GM18867 (cell line): ENCODE results near the gene FAM193A.

Experiments used
- ATAC-seq: cut with Tn5 transposase; IDR thresholded peaks from one replicate; pipeline ENCODE4 v1.9.1; 2021; ENCODE audit warnings: mild to moderate bottlenecking, moderate library complexity; ENCODE audit not compliant: unreplicated experiment

Gene FAM193A

DNA sequence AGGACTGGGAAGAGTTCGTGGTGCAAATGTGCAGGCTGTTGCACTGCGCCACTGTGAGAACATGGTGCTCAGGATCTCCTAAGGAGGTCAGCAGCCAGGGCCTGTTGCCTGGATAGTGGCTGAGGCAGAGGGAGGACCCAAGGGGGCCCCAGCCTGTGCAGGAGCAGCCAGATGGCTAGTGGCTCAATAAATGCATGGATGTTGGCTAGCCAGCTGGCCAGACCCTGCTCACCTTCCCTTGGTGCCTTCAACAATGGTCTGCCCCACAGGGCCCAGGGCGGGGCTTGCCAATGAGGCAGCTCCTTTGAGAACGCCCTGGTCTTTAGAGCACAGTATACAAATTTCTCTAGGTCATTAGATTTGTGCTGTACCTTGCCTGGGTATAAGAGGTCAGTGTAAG is 152.2 kb downstream of the FAM193A start:
- no peak for ATAC-seq

DNA sequence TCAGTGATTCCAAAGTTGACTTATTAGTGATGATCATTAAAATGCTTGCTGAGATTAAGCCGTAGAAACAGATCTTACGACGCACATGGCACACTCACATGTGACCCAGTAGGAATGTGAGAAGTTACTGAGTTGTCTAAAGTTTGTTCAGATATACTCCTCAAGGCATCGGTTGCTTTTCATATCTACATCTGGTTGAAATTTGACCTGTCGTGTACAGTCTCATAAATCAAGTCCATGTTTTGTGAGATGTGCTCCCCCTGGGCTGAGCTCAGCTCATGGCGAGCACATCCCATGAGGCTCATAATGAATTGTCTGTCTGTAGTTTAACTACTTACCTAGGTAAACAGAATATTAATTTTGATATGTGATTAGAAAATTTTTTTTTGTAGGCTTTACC is 152.7 kb downstream of the FAM193A start:
- no peak for ATAC-seq

DNA sequence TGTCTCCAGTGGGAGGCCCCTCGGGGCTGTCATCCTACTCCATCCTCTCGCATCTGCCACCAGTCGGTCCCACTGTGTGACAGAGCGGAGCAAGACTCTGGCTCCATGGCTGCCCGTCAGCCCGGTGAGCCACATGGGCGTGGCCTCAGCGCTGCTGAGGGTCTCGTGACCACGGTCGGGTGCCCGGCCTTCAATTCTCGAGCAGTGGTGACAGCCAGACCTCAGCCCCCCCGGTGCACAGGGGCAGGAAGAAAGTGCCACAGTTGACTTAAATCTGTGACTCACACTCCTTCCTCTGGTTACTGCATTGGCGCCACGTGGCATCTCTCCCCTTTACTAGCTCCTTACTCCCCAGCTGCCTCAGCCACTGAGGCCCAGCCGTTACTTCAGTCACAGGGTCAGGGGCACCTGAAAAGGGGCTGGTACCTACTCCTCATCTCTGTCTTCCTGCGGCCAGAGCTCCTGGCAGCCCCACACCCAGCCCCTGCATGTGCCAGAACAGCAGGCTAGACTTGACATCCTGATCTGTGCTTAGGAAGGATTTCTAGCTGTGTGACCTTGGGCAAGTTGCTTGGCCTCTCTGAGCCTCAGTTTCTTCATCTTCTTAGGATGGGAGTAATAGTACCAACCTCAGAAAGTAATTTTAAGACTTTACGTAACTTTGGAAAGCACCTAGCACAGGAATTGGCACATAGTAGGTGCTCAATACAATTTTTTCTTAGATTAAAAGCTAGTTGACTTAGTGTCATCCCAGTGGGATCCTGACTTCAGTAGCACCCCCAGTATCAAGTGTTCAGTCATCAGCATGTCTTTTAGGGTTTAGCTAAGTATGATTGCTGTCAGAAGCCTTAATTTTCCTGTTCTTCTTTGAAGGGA is 153.6 kb downstream of the FAM193A start:
- peak; percentile 50 for ATAC-seq

DNA sequence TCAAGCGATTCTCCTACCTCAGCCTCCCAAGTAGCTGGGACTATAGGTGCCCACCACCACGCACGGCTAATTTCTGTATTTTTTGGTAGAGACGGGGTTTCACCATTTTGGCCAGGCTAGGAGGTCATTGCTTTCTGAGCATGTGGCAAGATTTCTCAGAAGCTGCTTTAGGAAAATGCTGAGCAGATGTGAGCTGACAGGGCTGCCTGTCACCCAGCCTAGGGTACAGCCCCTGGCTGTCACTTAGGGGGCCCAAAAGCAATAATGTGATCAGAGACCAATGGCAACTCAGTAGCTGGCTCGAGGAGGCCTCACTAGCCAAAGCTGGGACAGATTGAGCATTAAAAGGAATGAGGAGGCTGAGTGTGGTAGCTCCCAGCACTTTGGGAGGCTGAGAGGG is 154.9 kb downstream of the FAM193A start:
- ATAC-seq: no peak

DNA sequence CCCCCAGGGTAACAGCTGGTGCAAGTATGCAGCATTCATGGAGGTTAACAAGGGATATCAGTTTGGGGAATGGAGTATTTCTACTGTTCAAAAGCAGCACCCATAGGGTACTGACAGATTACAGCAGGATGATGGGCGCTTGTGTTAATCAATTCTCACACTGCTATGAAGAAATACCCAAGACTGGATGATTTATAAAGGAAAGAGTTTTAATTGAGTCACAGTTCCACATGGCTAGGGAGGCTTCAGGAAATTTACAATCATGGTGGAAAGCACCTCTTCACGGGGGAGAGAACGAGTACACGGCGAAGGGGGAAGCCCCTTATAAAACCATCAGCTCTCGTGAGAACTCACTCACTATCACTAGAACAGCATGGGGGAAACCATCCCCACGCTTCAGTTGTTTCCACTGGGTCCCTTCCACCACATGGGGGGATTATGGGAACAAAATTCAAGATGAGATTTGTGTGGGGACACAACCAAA is 155.5 kb downstream of the FAM193A start:
- no peak for ATAC-seq

DNA sequence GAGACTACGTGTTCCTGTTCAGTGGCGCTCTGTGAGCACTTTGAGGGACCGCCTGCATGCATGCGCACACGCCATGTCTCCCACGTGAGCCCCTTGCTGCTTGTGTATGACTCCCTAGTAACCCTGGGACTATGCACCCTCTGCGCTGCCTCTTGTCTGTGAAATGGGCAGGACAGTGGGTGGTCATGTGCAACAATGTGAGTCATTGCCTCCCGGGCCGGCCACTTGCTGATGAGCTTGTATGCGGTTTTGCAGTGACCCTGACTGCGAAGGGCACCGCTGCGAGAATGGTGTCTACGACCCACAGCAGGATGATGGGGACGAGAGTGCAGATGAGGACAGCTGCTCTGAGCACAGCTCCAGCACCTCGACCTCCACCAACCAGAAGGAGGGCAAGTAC is 158.2 kb downstream of the FAM193A start:
- ATAC-seq: no peak

DNA sequence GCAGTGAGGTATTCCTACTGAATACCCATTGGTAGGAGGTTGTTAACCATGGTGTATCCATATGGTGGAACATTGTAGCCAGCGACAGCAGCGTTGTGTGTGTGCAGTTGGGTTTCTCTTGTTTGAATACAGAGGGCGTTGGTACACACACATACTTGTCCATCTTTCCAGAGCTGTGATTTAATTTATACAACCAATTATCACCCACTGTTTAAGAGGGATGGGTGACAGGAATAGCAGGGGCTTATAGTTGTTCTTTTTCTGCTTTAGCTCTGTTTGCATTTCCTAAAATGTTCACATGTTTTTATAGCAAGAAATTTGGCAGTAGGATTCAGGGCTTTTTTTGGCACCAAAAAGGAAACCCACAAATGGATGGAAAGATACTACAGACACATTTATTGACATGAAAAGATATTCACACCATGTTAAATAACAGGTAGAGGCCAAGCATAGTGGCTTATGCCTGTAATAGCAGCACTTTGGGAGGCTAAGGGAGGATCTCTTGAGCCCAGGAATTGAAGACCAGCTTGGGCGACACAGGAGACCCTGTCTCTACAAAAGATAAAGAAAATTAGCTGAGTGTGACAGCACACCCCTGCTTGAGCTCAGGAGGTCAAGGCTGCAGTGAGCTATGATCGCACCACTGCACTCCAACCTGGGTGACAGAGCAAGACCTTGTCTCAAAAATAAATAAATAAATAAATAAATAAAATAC is 159.1 kb downstream of the FAM193A start:
- ATAC-seq: no peak

DNA sequence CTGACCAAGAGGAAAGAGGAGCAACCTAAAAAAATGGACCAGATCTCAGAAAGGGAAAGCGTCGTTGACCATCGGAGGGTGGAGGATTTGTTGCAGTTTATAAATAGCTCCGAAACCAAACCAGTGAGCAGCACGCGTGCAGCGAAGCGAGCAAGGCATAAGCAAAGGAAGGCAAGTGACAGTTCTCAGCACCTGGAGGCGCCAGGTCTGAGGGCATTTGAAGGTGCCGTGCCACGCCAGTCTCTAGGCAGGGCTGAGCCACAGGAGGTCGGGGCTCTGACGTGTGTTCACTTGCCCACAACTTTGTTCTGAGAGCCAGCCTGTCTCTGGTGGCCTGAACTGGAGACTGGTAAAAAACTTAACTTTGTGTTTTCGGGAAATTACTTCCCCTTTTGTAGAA is 160.0 kb downstream of the FAM193A start:
- peak; percentile 91 for ATAC-seq

DNA sequence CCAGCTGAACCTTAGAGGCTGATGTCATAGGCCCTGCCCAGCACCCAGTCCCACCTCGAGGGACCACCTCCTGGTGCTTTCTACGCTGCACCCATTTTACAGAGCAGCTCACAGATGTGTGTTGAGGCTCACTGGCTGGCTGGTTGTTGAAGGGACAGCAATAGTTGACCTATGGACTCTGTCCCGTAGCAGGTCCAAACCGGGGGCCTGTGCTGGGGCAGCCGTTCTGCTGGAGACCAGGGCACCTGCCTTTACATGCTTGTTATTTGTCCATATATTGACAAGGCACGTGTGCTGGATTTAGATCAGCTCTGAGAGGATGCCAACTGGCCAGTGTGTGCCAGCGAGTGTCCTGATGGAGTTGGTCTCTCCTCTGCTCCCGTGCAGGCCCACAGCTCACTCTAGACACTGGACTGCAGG is 161.6 kb downstream of the FAM193A start:
- ATAC-seq: no peak

DNA sequence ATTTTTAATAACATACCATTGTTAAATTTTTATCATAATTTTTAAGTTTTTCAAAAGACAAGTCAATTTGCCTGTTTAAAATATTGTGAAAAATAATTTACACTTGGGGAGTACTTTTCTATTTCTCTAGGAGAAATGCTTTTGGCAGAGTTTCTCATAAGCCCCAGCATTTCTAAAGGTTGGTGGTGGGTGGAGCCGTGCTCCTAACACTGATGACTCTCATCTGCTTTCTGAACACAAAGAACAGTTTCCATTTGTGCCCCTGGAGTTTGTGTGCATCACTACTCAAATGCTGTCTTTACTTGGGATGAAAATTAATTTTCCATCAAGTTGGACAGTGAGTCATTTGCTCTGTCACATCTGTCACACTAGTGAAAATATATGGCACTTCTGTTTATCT is 162.1 kb downstream of the FAM193A start:
- no peak for ATAC-seq

DNA sequence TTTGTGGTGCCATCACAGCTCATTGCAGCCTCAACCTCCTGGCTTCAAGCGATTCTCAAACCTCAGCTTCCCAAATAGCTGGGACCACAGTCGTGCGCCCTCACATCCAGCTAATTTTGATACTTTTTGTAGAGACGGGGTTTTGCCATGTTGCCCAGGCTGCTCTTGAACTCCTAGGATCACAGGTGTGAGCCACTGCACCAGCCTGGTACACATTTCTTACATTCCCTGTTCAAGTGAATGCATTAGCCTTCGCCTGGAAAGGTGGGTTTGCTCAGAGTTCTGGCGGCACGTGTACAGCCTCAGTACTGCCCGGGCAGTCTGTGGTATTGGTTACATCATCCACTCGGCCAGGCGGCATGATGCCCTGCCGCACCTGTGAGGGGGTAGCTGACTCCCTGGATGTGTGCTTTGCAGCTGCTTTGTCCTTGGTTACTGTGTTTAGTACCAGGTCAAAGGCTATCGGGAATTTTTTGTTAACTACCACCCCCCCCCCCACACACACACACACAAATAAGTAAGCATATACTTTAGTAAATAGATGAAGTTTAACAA is 162.6 kb downstream of the FAM193A start:
- no peak for ATAC-seq

DNA sequence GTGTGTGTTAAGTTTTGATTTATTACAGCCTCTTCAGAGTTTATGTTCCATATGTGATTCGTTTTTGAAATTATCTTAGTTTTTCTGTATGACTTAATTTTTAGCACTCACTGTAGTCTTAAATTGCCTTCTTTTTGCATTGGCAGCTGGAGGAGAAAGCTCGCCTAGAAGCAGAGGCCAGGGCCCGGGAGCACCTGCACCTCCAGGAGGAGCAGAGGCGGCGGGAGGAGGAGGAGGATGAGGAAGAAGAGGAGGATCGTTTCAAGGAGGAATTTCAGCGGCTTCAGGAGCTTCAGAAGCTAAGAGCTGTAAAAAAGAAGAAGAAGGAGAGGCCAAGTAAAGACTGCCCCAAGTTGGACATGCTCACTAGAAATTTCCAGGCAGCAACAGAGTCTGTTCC is 163.1 kb downstream of the FAM193A start:
- ATAC-seq: no peak

DNA sequence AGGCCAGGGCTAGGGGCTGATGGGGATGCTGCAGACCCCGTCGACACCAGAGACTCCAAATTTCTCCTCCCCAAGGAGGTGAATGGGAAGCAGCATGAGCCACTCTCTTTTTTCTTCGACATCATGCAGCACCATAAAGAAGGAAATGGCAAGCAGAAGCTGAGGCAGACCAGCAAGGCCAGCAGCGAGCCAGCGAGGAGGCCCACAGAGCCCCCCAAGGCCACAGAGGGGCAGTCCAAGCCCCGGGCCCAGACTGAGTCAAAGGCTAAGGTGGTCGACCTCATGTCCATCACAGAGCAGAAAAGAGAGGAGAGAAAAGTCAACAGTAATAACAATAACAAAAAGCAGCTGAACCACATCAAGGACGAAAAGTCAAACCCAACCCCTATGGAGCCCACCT is 163.6 kb downstream of the FAM193A start:
- ATAC-seq: no peak

DNA sequence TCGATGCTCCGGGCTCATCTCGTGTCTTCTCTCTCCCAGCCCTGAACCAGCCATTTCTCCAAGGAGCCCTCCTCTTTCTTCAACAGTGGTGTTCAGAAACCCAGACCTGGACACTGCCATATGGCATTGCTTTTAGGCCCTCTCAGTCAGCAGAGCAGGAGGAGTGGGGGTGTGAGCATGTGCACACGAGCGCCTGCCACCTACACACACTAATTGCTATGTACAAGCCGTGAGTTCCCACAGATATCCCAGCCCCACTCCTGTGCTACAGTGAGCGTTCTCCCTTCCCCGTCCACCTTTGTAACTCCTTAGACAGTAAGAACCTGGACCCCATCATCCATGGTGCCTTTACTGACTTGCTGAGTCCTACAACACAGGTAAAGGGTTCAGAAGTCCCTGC is 165.9 kb downstream of the FAM193A start:
- no peak for ATAC-seq

DNA sequence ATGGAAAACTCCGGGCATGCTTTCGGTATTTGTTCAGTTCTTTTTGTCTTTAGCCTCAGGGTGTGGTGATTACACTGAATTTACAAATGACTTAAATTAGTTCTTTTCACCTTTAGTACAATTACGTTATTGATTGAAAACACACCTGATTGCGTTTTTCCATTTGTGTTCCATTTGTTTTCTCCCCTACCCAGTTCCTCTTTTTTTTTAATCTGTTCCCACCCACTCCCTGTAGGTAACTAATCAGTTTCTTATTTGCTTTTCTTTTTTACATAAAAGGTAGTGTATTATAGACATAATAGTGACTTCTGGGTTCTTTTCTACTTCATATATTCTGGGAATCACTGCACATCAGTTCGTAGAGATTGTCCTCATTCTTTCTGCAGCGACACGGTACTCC is 166.3 kb downstream of the FAM193A start:
- no peak for ATAC-seq

DNA sequence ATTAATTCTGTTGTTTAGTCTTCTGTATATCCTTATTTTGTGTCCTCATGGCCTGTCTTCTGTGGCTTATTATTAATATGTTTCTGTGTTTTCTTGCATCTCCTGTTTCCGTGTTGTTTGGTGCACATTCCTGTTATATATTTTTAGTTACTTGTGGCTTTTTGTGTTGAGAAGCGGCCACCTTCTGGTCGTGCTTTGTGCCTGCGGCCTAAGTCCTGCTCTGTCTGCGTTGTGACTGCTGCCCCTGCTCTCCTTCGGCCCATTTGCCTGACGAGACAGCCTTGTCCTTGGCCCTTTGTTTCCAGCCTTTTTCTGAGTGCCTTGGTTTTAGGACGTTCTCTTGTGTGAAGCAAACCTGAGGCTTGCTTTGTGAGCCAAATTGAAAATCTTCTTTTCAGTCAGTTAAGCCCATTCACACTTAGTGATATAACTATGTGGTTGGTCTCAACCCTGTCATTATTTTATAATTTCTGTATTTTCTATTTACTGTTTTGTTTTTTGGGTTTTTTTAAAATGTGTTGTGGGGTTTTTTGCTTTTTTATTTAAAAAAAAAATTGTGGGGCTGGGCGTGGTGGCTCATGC is 175.9 kb downstream of the FAM193A start:
- ATAC-seq: no peak

DNA sequence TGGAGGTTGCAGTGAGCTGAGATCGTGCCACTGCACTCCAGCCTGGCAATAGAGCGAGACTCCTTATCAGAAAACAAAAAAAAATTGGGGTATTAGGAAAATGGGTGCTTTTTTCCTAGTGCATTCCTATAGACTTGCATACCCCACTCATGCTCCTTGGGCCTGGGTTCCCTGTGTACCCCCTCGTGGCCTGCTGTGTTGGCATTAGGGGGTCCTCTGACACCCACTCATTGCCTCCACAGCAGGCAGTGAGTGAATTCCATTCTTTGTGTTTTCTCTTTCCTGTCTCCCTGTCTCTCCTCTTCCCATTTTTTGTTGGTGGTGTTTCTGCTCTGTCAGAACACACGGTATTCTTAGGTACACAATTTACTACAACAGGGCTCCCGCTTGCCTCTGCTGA is 176.9 kb downstream of the FAM193A start:
- no peak for ATAC-seq

DNA sequence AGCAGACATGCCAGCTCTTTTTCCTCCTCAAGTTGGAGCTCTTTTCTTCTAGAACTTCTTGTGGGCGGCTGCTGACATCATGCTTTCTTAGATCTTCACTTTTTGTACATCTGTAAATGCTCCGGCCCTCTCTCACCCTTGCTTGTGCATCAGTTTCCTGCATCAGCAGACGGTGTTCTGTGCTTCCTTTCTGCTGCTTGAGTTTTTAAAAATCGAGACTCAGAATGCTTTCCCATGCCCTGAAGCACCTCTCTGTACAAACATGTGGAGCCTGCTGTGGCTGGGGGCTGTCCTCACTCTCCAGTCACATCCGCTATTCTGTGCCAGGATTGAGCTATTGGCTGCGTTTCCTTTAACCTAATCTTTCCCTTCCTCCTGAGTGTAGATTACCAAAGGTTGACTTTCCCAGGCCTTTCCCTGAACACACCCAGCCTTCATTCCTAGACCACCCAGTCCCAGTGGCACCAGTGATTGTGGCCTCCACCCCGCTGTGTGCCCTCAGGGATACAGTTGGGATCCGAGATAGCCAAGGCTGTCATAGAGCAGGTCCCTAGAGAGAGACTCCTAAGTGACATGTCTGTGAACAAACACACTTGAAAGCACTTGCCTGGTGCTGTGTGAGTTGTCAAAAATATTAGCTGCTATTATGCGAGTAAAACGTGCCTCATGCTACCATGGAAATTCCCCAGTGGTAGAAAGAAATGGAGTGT is 177.8 kb downstream of the FAM193A start:
- no peak for ATAC-seq

DNA sequence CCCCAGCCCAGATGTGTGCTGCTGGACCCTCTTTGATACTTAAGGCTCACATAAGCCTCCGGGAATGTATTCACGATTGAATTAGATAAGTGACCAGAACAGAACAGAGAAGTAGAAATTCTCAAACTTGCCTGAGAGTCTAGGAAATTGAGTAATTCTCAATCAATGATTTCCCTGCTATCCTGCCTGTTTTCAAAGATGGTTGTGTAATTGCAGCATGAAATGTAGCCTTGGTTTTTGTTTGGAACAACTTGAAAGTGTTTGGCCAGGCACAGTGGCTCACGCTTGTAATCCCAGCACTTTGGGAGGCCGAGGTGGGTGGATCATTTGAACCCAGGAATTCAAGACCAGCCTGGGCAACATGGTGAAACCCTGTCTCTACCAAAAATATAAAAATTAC is 178.5 kb downstream of the FAM193A start:
- ATAC-seq: no peak

DNA sequence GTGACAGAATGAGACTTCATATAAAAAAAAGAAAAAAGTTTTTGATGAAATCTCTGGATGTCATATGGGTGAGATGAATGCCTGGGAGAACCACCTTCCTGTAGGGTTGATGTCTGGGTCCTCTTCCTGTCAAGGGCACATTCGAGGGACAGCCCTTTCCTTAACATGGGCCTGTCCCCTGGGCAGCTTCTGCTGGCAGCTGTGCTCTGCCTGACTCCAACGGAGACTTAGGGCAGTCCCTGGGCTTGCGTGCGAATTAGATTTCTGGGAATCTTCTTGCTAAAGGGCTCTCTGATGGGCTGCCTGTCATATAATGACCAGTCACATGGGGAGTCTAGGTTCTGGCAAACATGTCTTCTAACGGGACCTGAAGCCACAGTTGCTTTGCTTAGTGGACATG is 179.0 kb downstream of the FAM193A start:
- ATAC-seq: no peak

DNA sequence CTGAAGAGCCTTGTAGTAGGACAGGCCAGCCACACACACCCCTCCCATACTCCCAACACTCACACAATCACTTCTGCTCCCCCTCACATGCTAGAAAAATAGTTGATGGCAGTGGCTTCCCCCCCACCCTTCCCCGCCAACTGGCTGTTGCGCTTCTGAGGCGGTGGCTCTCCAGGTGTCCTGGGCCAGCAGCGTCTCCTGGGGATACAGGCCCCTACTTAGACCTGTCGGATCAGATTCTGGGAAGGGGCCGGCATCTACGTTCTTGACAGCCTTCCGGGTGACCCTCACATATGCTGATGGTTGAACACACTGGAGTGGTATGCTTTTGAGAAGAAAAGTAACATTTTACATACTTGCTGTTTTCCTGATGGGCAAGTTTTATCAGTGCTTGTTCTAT is 179.8 kb downstream of the FAM193A start:
- ATAC-seq: no peak
